ENCODE results near the gene LRP2.

GRCh38 chr2:169160926-169161481 lies 201.3 kb downstream of the LRP2 start:
- TF ChIP-seq CTCF (IDR thresholded peaks at IDR 0.05; ENCODE audit: insufficient read depth, low read depth, low read length) (no peak), EZH2 (IDR thresholded peaks at IDR 0.05; ENCODE audit: insufficient read depth, low read length) (no peak)

All from astrocyte (in vitro differentiated cells and primary cell).